Left forelimb (tissue), 1 donor: ENCODE data around the gene SYNE1.
"Not testable (repeated sequence)": the region's sequence is repeated elsewhere in the genome, so short reads cannot be mapped to it uniquely, and the experiment has no call there.

Experiments
- DNase-seq: peaks from one replicate; pipeline ENCODE4 v3.0.0-alpha.2; 2018; ENCODE audit warnings: low spot score

SYNE1 gene

DNA sequence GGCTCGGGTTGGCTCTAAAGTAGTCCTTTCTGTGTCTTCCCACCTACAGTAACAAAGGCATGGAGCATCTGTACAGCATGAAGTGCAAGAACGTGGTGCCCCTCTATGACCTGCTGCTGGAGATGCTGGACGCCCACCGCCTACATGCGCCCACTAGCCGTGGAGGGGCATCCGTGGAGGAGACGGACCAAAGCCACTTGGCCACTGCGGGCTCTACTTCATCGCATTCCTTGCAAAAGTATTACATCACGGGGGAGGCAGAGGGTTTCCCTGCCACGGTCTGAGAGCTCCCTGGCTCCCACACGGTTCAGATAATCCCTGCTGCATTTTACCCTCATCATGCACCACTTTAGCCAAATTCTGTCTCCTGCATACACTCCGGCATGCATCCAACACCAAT, 538.5 kb downstream of the SYNE1 start:
- DNase-seq: no peak

DNA sequence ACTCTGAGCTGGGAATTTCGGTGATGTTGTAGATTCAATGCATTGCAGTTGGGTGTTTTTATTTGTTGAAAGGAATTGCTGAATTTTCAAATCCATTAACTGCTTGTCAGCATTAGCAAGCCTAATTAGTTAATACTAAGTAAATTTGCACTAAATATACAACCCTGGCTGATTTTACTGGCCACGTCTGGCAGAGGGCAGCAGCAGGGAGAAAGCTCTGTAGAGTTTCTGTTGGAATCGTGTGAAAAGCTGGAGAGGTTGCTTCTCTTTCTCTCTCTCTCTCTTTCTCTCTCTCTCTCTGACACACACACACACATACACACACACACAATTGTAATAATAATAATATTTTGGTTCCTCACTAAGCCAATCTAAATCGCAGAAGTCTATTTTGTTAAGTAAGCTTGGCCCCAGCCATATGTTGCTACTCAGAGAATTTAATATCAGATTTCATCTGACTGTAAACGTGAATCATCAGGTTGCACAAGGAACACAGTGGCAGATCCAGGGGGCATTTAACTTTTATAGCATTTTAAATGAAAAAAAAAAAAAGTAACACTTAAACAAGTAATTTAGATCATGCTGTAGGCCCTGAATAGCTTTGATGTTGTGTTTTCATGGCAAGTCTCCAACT, 540.2 kb downstream of the SYNE1 start:
- DNase-seq: no peak

DNA sequence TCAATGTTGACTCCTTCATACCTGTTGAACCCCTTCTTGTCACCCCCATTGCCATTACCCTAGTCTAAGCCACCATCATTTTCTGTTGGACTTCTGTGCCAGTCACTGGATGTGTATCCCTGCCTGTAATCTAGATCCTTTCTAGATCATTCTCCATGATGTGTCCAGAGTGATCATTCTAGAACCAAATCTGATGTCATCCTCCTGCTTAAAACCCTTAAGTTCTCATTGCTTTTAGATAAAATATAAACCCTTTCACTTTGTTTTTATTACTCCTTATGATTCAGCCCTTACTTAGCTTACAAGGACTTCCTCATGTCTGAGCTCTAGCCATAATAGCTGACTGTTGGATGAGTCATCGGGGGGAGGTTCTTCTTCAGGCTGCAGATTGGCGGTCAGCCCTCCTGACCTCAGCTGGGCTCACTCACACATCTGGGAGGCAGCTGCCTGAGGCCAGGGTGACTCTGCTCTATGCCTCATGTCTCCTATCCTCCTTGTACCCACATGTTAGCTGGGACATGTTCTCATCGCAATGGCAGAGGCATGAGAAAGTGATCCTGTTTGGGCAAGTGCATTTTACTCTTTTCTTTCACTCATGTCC, 542.1 kb downstream of the SYNE1 start:
- DNase-seq: no peak

DNA sequence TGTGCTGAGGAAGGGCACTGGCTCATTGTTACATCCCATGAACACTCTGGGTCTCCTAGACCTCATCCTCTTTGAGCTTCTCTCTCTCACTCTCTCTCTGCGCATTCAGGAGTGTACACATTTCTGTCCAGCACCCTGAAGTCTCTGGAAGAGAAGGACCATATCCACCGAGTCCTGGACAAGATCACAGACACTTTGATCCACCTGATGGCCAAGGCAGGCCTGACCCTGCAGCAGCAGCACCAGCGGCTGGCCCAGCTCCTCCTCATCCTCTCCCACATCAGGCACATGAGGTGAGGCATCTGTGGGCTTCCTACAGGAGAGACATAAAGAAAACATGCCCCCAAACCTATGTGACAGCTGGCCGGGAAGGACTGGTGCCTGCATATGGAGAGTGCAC, 542.9 kb downstream of the SYNE1 start:
- DNase-seq: no peak

DNA sequence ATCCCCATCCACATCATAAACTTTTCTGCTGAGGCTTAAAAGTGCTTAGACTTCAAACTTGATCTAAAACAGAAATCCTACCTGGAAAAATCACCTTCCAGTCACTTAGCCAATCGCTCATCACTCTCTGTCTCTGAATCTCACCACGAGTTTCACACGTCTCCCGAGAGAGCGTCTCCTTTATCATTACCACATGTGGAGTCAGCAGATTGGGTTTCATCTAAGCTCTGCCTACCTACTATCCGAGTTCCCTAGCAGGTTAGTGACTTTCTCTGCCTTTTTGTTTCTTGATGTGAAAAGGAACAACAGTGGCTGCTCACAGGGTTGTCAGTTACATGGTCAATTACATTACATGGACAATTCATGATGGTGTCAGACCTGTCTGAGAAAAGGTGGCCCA, 543.5 kb downstream of the SYNE1 start:
- DNase-seq: no peak

DNA sequence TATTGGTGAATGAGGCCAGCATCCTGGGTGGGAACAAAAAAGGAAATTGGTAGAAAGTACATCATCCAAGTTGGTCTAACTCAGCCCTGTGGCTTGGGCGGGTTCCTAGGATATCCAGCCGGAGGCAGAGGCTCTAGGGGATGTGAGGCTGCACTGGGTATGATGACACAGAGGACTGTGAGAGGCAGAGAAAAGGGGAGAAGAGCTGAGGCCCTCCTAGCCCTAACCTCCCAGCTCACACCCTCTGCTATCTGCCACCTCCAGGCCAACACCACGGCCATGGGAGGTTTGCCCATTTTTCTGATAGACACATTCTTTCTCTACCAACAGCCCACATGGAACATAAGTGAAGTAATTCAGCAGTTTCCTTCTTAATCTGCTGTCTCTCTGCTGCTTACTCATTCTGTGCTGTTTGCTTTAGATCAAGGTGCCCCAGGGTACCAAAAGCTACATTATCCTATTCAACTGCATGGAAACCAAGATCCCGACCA, 545.3 kb downstream of the SYNE1 start:
- DNase-seq: no peak

DNA sequence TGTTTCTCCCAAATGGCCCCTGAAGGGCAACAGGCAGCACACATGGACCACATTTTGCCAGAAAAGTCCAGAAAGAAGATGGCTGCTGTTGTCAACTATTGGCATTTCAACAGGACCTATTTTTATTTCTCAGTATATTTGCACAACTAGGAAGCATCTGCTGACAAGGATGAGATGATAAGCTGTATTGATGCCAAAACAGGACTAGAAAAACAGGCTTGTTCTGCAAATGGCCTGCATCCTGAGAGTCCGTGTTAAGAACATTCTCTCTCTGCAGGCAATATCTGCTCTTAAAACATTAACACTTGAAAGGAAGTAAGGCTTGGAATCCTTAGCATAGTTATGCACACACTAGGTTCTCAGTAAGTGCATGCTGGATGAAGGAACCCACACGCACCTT, 546.0 kb downstream of the SYNE1 start:
- no peak for DNase-seq

DNA sequence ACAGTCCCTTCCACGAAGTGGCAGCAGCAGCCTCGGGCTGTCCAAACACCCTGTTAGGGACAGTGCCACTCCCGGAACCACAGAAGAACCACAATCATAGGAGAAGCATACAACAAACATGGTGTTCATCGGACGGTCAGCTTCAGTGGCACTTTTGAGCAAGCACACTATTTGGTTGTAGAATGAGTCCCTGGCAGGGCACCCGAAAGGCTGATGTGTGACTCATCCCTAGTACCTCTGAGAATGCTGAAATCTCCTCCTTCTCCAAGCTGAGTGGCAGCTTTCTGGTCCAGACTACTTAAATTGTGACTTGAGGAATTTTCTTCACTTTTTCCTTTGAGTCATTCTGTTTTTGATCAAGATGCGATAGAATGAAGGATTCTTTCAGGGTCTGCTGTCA, 547.2 kb downstream of the SYNE1 start:
- no peak for DNase-seq

DNA sequence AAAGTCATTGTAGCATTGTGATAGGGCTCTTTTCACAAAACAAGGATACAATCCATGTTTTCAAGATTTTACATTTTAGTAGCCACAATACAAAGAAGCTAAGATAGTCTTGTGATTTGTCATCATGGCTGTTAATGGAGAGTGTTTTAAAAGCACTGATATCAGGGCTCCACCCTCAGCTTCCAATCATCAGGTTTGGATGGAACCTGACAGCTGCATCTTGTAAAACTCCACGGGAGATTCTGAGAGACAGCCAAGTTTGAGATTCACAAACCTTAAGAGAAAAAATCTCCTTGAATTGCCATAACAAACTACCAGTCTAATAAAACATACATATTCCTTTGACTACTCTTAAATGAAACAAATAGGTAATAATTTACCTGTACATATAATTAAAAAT, 549.5 kb downstream of the SYNE1 start:
- DNase-seq: no peak

DNA sequence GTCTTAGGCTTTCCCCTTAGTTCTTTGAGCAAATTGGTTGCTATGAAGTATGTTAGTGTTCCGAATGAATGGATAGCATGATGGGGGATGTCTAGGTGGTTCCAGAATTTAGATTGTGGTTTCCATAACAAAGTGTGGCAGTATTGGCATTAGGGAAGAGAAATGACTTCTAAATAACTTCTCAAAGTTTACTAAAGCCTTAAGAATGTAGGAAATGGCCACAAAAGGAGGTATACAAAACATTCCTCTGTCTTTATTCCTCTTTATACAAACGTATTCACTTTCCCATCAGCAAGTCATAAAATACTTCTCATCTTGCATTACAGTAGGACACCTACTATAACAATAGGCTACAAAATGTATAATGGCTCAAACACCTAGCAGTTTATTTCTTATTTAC, 550.1 kb downstream of the SYNE1 start:
- no peak for DNase-seq

DNA sequence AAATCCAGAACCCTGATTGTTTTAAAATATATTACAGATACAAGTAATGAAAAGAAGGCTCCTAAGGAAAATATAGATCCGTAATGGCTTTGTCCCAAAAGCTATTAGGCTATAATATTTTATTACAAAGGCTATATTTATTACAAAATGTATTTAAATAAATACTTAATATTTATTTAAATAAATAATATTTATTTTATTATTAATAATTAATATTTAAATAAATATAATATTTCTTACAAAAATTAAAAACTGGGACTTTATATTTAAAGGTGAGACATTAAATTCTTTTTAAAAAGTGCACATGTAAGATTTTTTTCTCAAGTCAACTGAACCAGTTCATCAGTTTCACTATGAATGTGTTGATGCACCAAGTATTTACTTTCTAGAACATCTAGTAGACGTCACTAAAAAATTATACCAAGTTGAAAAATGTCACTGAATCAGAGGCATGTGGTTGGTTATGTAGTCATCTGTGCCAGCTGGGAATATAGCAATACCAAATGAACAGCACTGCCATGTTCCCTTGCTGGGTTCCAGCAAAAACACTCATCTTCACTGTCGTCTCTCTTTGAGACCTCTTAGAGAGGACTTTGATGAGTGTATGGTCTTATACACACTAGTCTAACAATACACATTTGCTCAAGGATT, 550.8 kb downstream of the SYNE1 start:
- no peak for DNase-seq

DNA sequence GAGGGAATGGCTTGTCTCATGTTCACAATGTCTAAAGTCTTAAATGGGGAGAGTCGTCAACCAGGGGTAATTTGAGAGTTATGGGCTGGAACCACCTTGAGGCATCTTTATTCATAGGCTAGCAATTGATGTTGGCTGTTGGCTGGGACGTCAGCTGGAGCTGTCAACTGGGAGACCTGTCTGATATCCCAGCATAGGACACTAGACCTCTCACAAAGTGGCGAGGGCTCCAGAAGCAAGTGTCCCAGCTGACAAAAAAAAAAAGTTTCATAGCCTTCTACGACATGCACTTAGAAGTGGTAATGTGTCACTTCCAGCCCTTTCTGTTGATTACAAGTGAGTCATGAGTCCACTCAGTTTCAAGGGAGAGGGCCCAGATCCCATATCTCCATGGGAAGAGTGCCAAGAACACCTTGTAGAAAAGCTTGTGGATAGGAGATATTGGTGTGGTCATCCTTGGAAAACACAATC, 551.7 kb downstream of the SYNE1 start:
- DNase-seq: no peak

DNA sequence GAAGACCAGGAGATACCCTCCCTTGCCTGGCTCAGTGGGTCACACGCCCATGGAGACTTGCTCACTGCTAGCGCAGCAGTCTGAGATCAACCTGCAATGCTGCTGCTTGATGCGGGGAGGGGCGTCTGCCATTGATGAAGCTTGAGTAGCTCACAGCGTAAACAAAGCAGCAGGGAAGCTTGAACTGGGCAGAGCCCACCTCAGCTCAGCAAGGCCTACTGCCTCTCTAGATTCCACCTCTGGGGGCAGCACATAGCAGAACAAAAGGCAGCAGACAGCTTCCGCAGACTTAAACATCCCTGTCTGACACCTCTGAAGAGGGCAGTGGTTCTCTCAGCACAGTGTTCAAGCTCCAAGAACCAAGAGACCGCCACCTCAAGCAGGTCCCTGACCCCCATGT, 558.4 kb downstream of the SYNE1 start:
- DNase-seq: no peak

DNA sequence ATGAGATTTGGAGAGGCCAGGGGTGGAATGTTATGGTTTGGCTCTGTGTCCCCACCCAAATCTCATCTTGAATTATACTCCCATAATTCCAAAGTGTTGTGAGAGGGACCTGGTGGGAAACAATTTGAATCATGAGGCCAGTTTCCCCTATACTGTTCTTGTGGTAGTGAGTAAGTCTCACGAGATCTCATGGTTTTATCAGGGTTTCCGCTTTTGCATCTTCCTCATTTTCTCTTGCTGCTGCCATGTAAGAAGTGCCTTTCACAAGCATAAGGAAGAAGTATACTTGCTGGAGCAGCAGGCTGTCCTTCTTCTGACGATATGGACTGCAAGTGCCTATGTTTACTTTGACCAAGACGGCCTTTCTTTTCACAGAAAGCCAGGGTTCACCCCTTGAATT, 559.2 kb downstream of the SYNE1 start:
- no peak for DNase-seq

DNA sequence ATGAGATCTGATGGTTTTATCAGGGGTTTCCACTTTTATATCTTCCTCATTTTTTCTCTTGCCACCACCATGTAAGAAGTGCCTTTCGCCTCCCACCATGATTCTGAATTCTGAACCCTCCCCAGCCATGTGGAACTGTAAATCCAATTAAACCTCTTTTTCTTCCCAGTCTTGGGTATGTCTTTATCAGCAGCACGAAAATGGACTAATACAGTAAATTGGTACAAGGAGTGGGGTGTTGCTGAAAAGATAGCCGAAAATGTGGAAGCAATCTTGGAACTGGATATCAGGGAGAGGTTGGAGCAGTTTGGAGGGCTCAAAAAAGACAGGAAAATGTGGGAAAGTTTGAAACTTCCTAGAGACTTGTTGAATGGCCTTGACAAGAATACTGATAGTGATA, 560.9 kb downstream of the SYNE1 start:
- DNase-seq: not testable (repeated sequence)

DNA sequence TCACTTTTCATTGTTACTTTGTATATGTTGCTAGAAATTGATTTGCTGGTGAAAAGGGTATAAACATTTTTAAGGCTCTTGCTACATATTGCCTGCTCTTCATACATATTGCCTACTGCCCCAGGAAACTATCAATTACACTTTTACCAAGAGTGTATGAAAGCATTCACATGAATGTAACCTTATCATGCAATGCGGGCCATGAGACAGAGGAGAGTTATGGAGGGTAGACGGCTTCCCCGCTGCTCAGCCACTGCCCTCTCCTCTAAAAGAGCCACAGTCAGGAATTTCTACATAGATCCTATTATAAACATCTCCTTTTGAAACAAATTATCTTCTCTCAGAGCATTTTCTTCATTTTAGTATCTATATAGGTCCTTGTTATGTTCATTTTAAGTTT, 565.3 kb downstream of the SYNE1 start:
- DNase-seq: no peak
